GM21526 (cell line): ENCODE results near the gene SOCS7.
A peak's percentile ranks its signal among the peaks of the same experiment; 100 is the strongest.

Experiments
- ATAC-seq: cut with Tn5 transposase; IDR thresholded peaks from one replicate; pipeline ENCODE4 v1.9.1; 2021; ENCODE audit warnings: moderate library complexity; ENCODE audit not compliant: unreplicated experiment, low FRiP score

The SOCS7 gene

GRCh38 chr17:38351412-38352222 lies at the start of gene SOCS7:
Gene SOCS7, plus strand, starts transcription at chr17:38351844. Its CDS starts 209 bp downstream, at chr17:38352053.
- ATAC-seq: peak; percentile 88

GRCh38 chr17:38315497-38315896 lies 36.1 kb upstream of the SOCS7 start:
- no peak for ATAC-seq

GRCh38 chr17:38317081-38317480 lies 34.6 kb upstream of the SOCS7 start:
- ATAC-seq: no peak

- no peak for ATAC-seq
Observed at GRCh38 chr17:38320482-38320881, 31.2 kb upstream of the SOCS7 start.

- ATAC-seq: no peak
Observed at GRCh38 chr17:38322156-38322779, 29.4 kb upstream of the SOCS7 start.

- ATAC-seq: no peak
Observed at GRCh38 chr17:38322897-38323296, 28.7 kb upstream of the SOCS7 start.

- no peak for ATAC-seq
Observed at GRCh38 chr17:38324141-38324697, 27.4 kb upstream of the SOCS7 start.

- ATAC-seq: no peak
Observed at GRCh38 chr17:38324772-38325171, 26.9 kb upstream of the SOCS7 start.

- ATAC-seq: no peak
Observed at GRCh38 chr17:38325221-38325851, 26.3 kb upstream of the SOCS7 start.

- ATAC-seq: no peak
Observed at GRCh38 chr17:38326996-38327792, 24.4 kb upstream of the SOCS7 start.

GRCh38 chr17:38327936-38328335 lies 23.7 kb upstream of the SOCS7 start:
- no peak for ATAC-seq

- no peak for ATAC-seq
Observed at GRCh38 chr17:38328620-38329019, 23.0 kb upstream of the SOCS7 start.

- ATAC-seq: no peak
Observed at GRCh38 chr17:38329284-38329683, 22.4 kb upstream of the SOCS7 start.

GRCh38 chr17:38329808-38330730 lies 21.6 kb upstream of the SOCS7 start:
- no peak for ATAC-seq

- ATAC-seq: no peak
Observed at GRCh38 chr17:38330941-38331411, 20.7 kb upstream of the SOCS7 start.

GRCh38 chr17:38332735-38333134 lies 18.9 kb upstream of the SOCS7 start:
- ATAC-seq: no peak

GRCh38 chr17:38333635-38334295 lies 17.9 kb upstream of the SOCS7 start:
- ATAC-seq: no peak

GRCh38 chr17:38334480-38335364 lies 16.9 kb upstream of the SOCS7 start:
- ATAC-seq: no peak
